Measurements from ENCODE around the gene CLCN6.

GRCh38 chr1:11771481-11772043, 34.4 kb upstream of the CLCN6 start:
- TF ChIP-seq CTCF (IDR thresholded peaks at IDR 0.05) = no peak
- no peak for TF ChIP-seq POLR2A (IDR thresholded peaks at IDR 0.05)

Data from body of pancreas (tissue), 4 donors.